NCI-H2227 treated with DMSO at 0.1 percent for 48 hours (cell line): ENCODE results near the gene CHST3.
A peak's percentile ranks its signal among the peaks of the same experiment; 100 is the strongest.
"Not testable (repeated sequence)": the region's sequence is repeated elsewhere in the genome, so short reads cannot be mapped to it uniquely, and the experiment has no call there.

Experiments used
- DNase-seq: peaks from one replicate; lab custom pipeline; 2025; lab: John Stamatoyannopoulos, UW

CHST3 gene

DNA sequence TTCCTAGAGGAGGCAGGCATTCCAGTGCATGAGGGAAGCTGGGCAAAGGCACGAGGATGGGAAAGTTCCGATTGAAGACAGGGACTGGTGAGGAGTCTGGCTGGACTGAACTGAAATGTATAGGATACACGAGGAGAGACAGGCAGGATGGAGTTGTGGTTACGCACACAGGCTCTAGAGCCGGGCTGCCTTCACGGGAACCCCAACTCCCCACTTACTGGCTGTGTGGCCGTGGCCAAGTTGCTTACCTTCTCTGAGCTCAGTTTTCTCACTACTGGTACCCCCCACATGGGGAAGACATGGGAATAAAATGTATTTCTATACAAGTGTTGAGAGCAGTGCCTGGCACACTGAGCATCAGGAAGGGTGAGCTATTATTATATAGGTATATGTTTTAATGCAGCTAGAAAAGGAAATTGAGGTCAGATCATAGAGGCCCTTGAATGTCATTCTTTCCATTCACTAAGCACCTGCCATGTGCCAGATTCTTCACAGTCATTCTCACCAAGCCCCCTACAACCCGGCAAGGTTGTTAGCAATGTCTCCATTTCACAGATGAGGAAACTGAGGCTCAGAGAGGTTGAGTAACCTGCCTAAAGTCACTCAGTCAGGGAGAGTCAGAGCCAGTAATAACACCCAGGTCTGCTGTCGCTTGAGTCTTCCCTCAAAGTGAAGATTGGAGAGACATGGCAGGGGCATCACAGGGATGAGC lies 9.7 kb downstream of the CHST3 start:
- DNase-seq: no peak

DNA sequence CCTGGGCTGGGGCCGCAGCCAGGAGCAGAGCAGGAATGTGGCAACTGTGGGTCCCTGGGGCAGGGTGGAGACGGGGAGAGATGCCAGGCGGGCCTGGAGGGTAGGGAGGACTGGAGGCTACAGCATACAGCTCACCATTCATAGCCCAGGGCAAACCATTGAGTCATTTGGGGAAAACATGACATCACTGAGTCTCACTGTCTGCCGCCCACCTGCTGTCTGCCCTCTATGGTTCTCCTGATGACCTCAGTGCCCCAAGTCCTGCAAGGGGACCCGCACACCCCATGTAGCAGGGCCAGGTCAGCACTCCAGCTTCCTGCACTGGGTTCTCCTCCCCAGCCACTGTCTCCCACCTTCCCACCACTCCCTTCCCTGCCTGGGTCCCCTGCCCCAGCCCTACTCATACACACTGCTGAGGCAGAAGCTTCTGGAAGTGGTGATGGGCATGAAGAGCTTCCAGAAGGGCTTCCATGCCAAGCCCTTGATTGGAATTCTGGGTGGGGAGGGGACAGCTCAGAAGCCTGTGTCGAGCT lies 10.4 kb downstream of the CHST3 start:
- DNase-seq: no peak

DNA sequence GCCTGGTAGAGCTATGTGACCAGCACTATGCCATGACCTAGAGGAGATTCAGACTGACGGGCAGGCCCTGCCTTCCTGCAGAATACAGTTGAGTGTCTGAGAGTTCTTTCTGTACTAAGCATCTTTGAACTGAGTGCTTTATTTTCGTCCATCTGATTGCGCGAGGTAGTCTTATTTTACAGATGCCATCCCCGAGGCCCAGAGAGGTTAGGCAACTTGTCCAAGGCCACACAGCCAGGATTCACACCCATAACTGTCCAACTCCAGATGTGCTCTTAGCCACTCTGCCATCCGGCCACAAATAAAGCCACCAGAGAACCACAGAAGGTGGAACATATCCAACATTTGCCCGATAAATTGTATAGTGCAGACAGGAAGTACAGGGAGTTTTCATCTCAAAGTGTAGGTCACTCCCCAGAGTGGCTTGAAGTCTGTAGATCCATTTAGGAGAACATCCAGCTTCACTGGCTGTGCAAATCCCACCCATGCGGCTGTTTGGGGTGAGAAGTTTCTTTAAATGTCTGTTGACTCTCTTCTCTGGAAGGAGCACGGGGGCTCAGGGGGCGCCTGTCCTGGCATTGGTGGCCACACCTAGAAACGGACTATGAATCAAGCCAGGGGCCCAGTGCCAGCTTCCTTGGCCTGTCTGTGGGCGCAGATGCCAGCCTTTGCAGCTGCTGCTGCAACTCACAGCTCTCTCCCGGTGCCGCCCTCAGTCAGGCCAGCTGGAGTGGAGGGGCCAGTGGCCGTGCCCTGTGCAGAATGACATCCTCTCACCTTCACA lies 11.1 kb downstream of the CHST3 start:
- no peak for DNase-seq

DNA sequence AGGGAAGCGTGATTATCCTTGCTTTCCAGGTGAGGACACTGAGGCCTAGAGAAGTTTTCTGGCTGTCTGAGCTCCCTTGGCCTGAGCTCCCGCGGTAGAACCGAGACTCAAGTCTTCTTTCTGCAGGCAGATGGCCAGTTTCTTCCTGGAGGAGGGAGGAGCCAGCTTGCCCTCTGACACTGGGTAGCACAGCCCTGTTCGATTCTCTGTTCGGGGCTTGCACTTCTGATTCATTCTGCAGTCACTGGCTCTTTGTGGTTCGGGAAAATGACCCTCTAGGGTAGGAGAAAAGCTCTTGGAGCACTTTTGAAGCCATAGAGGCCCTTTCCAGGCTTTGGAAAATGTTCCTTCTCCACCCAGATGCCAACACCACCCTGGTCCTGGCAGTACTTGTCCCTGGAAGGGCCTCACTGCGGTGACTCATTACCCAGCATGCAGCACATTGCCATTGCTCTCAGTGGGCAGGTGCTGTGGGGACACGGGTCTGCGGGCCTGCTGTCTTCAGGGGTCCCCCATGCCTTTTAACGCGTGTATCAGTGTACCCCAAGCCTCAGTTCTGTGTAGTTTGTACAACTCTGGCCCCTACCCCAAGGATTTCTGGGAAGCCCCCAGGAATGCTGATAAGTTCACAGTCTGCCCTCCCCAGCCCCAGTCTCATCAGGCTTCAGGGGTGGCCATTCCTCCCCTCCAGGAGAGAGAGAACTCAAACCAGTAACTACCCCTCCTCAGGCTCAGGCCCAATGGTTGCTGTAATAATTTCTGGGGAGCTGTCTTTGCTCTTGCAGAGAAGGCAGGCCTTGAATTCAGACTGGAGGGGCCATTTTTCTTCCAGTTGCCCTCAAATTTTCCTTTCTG lies 11.9 kb downstream of the CHST3 start:
- no peak for DNase-seq

DNA sequence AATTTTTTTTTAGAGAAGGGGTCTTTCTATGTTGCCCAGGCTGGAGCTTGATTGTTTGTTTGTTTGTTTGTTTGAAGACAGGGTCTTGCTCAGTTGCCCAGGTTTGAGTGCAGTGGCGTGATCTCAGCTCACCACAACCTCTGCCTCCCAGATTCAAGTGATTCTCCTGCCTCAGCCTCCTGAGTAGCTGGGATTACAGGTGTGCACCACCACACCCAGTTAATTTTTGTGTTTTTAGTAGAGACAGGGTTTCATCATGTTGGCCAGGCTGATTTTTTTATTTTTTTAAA lies 13.4 kb downstream of the CHST3 start:
- not testable (repeated sequence) for DNase-seq

DNA sequence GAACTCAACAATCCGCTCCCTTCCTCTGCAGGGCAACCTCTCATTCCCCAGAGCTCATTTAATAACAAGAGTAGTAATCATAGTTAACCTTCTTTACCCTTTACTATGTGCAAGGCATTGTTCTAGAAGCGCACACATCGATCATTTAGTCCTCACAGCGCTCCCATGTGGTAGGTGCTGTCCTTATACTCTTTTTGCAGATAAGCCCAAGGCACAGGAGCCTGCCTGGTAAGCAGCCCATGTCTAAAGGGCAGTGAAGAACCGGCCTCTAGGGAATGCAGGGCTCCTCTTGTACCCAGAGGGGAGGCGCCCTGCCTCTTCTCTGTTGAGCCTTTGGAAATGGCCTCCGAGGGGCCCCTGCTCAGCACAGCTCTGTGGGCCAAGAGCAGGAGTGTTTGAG lies 14.3 kb downstream of the CHST3 start:
- peak; percentile 35 for DNase-seq

DNA sequence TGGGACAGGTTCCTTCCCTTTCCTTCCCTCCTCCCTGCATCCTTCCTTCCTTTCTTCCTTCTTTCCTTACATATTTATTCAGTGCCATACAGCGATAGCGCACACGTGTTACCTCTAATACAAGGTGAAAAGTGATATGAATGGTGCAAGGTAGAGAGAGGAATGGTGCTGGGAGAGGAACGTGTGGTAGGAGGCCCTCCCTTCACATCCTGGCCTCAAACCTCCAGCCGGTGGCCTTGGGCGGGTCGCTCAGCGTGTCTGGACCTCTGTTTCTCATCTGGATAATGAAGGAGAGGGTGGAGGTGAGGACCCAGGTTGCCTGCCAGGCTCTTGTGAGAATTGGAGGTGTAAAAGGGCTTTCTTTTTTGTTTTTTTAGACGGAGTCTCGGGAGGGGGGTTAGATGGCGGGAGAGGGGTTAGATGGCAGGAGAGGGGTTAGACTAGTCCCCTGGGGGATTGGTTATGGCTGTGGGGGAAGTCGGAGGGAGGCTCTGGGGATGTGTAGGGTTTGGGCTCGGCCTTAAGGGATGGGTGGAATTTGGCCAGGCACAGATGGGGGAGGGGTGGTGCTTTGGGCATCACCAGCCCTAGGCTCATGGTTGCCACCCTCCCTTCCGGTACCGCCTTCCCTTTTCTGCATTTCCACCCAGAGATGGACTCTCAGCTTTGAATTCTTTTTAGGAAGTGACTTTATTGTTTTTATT lies 14.9 kb downstream of the CHST3 start:
- no peak for DNase-seq

DNA sequence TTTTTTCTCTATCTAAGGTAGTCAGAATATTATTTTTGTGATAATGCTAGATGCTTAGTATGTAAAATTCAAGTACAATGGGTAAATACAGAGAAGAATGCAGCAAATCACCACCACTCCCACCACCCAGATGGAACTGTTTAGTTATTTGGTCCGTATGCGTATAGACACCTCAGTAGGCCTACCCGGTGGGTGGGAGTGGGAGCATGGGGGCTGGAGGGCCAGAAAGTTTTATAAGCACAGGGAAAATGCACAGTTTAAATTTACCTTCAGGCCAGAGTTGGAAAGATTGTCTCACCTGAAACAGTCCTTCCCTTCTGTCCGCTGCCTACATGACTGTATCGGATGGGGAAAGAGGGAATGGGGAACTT lies 15.5 kb downstream of the CHST3 start:
- DNase-seq: no peak

DNA sequence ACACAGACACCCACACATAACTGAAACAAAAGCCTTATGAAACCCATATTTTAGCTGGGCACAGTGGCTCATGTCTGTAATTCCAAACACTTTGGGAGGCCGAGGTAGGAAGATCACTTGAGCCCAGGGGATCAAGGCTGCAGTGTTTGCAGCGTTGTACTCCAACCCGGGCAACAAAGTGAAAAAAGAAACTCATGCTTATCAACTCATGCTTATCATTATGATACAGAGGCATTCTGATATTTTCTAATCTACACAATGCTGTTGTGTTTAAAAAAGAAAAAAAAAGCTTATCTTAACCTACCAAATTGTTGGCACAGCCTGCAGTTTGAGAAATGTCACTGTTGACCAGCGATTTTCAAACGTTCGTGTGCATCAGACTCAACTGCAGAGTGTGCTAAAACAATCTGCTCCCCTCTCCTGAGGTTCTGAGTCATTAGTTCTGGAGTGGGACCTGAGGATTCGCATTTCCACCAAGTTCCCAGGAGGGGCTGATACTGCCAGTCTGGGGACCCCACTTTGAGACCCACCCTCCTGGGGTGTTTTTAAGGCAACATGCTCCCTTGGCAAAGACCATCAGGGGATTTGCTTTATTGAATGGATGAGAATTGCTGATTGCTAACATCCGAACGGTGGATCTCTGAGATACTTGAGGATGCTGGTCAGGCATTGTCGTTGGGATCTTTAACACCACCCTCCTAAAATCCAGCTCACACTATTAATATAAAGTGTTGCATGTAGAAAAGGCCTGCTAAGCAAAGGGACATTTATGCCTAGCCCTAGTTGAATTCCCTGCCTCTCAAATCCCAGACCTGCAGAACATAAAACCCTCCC lies 16.2 kb downstream of the CHST3 start:
- DNase-seq: no peak

DNA sequence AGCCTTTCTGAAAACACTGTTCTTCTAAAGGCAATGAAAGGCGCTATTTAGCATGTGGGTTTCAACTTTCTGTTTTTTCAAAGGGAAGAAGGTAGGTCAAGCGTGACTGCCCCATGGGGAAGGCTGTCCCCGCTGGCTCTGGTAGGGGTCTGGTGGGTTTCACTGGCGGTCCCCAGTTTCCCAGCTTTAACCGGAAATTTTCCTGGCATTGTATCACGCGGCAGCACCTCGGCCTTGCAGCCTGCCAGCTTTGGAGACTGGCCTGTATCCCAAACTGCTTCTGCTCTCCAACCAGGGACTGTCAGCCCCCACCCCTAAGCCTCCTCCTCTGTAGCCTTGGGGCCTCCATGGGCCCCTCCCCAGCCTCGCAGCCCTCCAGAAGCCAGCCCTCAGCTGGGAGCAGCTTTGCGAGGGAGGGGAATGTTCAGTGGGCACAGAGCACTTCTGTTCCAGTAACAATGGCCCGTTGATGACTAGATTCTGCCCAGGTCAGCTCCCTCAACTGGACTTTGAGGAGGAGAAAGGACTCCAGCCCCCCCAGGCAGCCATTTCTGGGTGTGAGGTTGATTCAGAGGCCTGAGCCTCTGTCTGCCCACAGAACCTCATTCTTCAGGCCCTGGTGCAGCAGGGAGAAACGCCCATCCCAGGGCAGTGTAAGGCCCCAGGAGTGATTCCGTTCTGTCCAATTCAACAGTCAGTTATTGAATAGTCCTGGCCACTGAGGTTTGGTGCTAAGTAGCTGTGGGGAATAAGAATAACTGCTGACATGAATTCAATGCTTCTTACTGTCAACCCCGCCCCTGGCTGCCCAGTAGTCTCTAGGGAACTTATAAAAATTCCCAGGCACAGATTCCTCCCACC lies 17.1 kb downstream of the CHST3 start:
- no peak for DNase-seq

DNA sequence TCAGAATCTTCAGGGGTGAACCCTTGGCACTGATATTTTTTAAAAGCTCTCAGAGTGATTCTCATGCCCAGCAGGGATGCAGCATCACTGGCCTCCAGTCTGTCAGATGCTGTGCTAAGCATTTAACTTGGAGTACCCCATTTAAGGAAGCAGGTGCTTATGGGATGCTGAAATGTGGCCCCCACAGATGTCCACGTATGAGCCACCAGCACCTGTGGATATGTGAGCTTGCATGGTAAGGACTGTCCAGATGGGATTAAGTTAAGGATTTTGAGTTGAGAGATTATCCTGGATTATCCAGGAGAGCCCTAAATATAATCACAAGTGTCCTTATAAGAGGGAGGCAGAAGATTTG lies 17.7 kb downstream of the CHST3 start:
- DNase-seq: no peak

DNA sequence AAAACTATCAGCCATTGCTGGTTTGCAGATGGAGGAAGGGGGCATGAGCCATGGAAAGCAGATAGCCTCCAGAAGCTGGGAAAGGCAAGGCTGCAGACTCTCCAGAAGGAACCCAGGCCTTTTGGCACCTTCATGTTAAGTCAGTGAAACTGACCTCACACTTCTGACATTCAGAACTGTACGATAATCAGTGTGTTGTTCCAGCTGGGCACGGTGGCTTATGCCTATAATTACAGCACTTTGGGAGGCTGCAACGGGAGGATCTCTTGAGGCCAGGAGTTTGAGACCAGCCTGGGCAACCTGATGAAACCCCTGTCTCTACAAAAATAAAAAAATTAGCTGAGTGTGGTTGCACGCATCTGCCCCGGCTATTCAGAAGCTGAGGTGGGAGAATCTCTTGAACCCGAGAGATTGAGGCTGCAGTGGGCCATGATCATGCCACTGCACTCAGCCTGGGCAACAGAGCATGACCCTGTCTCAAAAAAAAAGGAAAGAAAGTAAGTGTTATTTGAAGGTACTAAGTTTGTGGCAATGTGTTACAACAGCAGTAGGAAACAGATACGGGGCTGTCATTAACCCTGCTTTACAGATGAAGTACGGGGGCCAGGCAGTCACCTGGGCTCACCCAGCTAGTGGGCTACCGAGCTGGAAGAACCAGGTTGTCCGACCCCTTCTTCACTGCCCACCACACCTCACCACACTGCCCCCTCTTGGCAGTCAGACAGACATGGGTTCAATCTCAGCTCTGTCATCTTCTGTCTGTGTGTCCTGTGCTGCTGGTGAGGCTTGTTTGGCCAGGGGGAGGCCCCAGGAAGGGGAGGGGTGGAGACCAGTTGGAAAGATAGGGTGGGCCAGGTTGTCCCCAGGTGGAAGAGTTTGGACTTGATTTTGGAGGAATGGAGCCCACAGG lies 18.3 kb downstream of the CHST3 start:
- no peak for DNase-seq

DNA sequence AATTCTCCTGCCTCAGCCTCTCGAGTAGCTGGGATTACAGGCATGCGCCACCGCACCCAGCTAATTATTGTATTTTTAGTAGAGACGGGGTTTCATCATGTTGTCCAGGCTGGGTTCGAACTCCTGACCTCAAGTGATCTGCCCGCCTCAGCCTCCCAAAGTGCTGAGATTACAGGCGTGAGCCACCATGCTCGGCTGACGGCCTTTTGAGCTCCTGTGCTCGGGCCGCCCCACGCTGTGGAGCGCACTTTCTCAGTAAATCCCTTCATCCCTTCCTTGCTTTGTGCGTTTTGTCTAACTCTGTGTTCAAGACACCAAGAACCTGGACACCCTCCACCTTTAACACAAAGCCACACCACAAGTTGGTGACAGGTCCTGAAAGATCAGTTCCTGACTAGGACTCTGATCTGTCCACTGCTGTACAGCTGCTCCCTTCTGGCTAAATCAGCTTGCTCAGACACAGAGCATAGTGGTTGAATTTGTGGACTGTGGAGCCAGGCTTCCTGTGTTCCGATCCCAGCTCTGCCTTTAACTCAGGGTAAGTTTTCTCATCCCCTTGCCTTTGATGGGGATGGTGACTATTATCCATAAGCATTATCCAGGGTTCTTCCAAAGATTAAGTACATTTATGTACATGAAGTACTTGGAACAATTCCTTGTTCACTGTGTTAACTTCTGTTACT lies 20.1 kb downstream of the CHST3 start:
- no peak for DNase-seq

DNA sequence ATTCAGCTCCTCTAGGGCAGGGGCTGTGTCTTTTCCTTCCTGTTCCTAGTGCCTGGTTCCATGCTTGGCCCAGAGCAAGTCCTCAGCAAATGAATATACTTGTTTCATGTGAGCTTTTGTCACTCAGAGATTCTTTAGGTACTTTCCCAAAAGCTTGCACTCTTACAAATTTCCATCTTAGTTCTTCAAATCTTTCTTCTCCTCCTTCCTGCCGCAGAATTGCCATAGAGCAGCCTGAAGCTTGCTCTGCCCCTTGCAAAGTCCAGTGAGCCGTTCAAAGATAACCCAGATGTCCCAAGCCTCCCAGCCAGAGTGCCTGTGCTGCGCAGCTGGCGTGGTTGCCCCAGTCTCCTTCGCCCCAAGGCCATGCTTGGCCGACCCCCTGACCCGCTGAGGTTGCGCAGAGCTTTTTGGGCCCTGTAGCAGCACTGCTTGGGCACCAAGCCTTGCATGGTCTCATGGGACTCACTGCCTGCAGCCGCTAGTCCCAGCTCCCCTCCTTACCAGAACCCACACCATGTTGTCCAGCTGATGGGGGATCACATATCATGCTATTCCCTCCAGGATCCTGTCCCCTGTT lies 20.7 kb downstream of the CHST3 start:
- no peak for DNase-seq

DNA sequence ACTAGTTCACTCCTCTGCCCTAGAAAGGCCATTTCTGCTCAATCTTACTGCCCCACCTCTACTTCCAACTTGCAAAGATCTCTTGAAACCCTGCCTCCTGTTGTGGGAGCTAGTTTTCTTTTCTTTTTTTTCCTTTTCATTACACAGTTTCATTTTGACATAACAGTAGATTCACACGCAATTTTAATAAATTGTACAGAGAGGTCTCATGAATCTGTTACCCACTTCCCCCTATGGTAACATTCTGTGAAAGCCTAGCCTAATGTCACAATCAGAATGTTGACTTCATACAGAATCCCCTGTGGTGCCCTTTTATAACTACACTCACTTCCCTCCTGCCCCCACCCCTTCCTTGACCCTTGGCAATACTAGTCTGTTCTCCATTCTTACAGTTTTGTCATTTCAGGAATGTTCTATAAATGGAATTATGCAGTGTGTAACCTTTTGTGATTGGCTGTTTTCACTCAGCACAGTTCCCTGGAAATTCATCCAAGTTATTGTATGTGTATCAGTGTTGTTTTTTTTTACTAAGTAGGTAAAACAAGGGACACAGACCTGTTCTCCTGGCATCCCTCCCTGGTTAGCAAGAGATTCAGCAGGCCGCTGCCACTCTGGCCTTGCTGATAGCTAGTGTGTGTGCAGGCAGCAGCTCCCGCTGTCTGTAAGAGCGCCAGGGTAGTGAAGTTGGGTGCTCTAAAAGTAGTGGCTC lies 21.5 kb downstream of the CHST3 start:
- DNase-seq: no peak

DNA sequence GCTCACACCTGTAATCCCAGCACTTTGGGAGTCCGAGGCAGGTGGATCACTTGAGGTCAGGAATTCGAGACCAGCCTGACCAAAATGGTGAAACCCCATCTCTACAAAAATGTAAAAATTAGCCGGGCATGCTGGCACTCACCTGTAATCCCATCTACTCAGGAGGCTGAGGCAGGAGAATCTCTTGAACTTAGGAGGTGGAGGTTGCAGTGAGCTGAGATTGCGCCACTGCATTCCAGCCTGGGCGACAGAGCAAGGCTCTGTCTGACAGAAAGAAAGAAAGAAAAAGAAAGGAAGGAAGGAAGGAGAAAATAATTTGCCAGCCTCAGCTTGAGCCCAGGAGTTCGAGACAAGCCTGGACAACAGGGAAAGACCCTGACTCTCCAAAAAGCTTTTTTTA lies 24.7 kb downstream of the CHST3 start:
- DNase-seq: not testable (repeated sequence)

DNA sequence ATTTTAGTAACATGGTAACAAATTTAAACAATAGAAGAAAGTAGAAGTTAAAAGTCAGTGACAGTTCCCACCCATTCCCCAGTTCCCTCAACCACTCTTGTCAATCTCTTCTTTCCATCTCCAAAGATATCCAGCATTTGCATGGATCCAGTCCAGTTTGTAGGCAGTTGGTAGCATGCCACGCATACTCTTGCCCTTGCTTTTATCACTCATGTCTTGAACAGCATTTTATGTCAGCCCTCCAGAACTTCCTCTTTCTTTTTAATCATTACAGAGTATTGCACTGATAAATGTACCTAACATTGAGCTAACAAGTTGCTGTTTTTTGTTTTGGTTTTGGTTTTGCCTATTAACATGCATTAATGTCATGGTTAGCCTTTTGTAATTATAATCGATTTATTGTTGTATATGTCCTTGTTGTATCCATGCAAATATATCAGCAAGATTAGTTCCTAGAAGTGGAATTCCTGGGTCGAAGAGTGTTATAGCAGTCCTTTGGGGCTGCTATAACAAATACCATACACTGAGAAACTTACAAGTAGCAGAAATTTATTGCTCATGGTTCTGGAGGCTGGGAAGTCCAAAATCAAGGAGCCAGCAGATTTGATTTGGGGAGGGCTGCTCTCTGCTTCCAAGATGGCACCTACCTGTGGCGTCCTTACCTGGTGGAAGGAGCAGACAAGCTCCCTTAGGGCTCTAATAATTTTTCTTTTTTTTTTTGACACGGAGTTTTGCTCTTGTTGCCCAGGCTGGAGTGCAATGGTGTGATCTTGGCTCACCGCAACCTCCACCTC lies 25.7 kb downstream of the CHST3 start:
- no peak for DNase-seq
